ENCODE data around the gene IL18. TPM values are rescaled to one million over a fixed set of nuclear protein-coding genes. Genes with fewer than 3 reads are reported as not detected.

The IL18 gene
- total and polyA plus RNA-seq, 9 of the 15 experiments (the other 6 are each of a cell fraction or from before 2014, with no cell fraction given) = 4.1 to 10.0 (median 6.1) TPM

DNA sequence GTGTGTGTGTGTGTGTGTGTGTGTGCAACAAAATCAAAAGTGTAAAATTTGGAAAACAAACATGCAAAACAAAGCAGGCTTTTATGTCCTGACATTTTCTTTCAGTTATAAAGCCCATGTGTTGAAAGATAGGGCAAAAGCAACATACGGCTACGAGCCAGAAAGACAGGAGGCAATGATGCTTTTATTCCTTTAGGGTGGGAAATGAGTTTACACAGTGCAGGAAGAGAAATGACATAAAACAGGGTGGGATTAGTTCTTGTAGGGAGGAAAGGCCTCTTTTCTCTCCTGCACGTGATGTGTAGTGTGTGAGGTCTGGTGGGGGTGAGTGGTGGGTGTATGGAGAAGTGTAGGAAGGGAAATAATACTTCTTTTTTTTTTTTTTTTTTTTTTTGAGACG is 29.4 kb downstream of the IL18 start (continued):
- TF ChIP-seq, protein P1, sequence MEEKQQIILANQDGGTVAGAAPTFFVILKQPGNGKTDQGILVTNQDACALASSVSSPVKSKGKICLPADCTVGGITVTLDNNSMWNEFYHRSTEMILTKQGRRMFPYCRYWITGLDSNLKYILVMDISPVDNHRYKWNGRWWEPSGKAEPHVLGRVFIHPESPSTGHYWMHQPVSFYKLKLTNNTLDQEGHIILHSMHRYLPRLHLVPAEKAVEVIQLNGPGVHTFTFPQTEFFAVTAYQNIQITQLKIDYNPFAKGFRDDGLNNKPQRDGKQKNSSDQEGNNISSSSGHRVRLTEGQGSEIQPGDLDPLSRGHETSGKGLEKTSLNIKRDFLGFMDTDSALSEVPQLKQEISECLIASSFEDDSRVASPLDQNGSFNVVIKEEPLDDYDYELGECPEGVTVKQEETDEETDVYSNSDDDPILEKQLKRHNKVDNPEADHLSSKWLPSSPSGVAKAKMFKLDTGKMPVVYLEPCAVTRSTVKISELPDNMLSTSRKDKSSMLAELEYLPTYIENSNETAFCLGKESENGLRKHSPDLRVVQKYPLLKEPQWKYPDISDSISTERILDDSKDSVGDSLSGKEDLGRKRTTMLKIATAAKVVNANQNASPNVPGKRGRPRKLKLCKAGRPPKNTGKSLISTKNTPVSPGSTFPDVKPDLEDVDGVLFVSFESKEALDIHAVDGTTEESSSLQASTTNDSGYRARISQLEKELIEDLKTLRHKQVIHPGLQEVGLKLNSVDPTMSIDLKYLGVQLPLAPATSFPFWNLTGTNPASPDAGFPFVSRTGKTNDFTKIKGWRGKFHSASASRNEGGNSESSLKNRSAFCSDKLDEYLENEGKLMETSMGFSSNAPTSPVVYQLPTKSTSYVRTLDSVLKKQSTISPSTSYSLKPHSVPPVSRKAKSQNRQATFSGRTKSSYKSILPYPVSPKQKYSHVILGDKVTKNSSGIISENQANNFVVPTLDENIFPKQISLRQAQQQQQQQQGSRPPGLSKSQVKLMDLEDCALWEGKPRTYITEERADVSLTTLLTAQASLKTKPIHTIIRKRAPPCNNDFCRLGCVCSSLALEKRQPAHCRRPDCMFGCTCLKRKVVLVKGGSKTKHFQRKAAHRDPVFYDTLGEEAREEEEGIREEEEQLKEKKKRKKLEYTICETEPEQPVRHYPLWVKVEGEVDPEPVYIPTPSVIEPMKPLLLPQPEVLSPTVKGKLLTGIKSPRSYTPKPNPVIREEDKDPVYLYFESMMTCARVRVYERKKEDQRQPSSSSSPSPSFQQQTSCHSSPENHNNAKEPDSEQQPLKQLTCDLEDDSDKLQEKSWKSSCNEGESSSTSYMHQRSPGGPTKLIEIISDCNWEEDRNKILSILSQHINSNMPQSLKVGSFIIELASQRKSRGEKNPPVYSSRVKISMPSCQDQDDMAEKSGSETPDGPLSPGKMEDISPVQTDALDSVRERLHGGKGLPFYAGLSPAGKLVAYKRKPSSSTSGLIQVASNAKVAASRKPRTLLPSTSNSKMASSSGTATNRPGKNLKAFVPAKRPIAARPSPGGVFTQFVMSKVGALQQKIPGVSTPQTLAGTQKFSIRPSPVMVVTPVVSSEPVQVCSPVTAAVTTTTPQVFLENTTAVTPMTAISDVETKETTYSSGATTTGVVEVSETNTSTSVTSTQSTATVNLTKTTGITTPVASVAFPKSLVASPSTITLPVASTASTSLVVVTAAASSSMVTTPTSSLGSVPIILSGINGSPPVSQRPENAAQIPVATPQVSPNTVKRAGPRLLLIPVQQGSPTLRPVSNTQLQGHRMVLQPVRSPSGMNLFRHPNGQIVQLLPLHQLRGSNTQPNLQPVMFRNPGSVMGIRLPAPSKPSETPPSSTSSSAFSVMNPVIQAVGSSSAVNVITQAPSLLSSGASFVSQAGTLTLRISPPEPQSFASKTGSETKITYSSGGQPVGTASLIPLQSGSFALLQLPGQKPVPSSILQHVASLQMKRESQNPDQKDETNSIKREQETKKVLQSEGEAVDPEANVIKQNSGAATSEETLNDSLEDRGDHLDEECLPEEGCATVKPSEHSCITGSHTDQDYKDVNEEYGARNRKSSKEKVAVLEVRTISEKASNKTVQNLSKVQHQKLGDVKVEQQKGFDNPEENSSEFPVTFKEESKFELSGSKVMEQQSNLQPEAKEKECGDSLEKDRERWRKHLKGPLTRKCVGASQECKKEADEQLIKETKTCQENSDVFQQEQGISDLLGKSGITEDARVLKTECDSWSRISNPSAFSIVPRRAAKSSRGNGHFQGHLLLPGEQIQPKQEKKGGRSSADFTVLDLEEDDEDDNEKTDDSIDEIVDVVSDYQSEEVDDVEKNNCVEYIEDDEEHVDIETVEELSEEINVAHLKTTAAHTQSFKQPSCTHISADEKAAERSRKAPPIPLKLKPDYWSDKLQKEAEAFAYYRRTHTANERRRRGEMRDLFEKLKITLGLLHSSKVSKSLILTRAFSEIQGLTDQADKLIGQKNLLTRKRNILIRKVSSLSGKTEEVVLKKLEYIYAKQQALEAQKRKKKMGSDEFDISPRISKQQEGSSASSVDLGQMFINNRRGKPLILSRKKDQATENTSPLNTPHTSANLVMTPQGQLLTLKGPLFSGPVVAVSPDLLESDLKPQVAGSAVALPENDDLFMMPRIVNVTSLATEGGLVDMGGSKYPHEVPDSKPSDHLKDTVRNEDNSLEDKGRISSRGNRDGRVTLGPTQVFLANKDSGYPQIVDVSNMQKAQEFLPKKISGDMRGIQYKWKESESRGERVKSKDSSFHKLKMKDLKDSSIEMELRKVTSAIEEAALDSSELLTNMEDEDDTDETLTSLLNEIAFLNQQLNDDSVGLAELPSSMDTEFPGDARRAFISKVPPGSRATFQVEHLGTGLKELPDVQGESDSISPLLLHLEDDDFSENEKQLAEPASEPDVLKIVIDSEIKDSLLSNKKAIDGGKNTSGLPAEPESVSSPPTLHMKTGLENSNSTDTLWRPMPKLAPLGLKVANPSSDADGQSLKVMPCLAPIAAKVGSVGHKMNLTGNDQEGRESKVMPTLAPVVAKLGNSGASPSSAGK (IDR thresholded peaks at IDR 0.05) = no peak
- no peak for TF ChIP-seq SMARCC2 (IDR thresholded peaks at IDR 0.05; ENCODE audit: low read depth)
- TF ChIP-seq, protein P2, sequence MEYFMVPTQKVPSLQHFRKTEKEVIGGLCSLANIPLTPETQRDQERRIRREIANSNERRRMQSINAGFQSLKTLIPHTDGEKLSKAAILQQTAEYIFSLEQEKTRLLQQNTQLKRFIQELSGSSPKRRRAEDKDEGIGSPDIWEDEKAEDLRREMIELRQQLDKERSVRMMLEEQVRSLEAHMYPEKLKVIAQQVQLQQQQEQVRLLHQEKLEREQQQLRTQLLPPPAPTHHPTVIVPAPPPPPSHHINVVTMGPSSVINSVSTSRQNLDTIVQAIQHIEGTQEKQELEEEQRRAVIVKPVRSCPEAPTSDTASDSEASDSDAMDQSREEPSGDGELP (CRISPR knock-in tag; IDR thresholded peaks at IDR 0.05; ENCODE audit: borderline replicate concordance) = no peak
- no peak for TF ChIP-seq E2F3 (CRISPR knock-in tag; IDR thresholded peaks at IDR 0.05)
- TF ChIP-seq, protein P3, sequence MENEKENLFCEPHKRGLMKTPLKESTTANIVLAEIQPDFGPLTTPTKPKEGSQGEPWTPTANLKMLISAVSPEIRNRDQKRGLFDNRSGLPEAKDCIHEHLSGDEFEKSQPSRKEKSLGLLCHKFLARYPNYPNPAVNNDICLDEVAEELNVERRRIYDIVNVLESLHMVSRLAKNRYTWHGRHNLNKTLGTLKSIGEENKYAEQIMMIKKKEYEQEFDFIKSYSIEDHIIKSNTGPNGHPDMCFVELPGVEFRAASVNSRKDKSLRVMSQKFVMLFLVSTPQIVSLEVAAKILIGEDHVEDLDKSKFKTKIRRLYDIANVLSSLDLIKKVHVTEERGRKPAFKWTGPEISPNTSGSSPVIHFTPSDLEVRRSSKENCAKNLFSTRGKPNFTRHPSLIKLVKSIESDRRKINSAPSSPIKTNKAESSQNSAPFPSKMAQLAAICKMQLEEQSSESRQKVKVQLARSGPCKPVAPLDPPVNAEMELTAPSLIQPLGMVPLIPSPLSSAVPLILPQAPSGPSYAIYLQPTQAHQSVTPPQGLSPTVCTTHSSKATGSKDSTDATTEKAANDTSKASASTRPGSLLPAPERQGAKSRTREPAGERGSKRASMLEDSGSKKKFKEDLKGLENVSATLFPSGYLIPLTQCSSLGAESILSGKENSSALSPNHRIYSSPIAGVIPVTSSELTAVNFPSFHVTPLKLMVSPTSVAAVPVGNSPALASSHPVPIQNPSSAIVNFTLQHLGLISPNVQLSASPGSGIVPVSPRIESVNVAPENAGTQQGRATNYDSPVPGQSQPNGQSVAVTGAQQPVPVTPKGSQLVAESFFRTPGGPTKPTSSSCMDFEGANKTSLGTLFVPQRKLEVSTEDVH (IDR thresholded peaks at IDR 0.05; ENCODE audit: low read depth, partially characterized antibody) = no peak
- TF ChIP-seq, protein P4, sequence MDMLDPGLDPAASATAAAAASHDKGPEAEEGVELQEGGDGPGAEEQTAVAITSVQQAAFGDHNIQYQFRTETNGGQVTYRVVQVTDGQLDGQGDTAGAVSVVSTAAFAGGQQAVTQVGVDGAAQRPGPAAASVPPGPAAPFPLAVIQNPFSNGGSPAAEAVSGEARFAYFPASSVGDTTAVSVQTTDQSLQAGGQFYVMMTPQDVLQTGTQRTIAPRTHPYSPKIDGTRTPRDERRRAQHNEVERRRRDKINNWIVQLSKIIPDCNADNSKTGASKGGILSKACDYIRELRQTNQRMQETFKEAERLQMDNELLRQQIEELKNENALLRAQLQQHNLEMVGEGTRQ (CRISPR knock-in tag; IDR thresholded peaks at IDR 0.05) = no peak
